Right forelimb (tissue), 1 donor: ENCODE results near the gene TESK2.
A peak's percentile ranks its signal among the peaks of the same experiment; 100 is the strongest.

Experiments used
- DNase-seq: peaks from one replicate; pipeline ENCODE4 v3.0.0-alpha.2; 2018

TESK2 gene

GRCh38 chr1:45331436-45332345 is 159.3 kb downstream of the TESK2 start:
- no peak for DNase-seq

- no peak for DNase-seq
These were observed 161.5 kb downstream of the TESK2 start for GRCh38 chr1:45329445-45329844.

- no peak for DNase-seq
These were observed 162.3 kb downstream of the TESK2 start for GRCh38 chr1:45328680-45329079.

- no peak for DNase-seq
These were observed 163.1 kb downstream of the TESK2 start for GRCh38 chr1:45327644-45328515.

- DNase-seq = peak; percentile 86
These were observed 164.0 kb downstream of the TESK2 start, which contains the start of gene HPDL for GRCh38 chr1:45326627-45327623. Gene HPDL (plus strand): TSS chr1:45326895. CDS start chr1:45327149, 254 bp downstream.

GRCh38 chr1:45325851-45326506 is 165.0 kb downstream of the TESK2 start:
- no peak for DNase-seq

GRCh38 chr1:45322486-45323040 is 168.4 kb downstream of the TESK2 start:
- no peak for DNase-seq

- DNase-seq = no peak
These were observed 169.5 kb downstream of the TESK2 start for GRCh38 chr1:45321444-45321843.

- DNase-seq = no peak
These were observed 171.2 kb downstream of the TESK2 start for GRCh38 chr1:45319761-45320160.

GRCh38 chr1:45317166-45317565 is 173.8 kb downstream of the TESK2 start:
- no peak for DNase-seq

GRCh38 chr1:45314266-45314665 is 176.7 kb downstream of the TESK2 start:
- no peak for DNase-seq

- no peak for DNase-seq
These were observed 184.1 kb downstream of the TESK2 start for GRCh38 chr1:45306905-45307304.

GRCh38 chr1:45306319-45306718 is 184.6 kb downstream of the TESK2 start:
- no peak for DNase-seq

GRCh38 chr1:45305231-45305630 is 185.7 kb downstream of the TESK2 start:
- DNase-seq = no peak

GRCh38 chr1:45304311-45305081 is 186.5 kb downstream of the TESK2 start:
- peak; percentile 50 for DNase-seq

- peak; percentile 99 for DNase-seq
These were observed 187.2 kb downstream of the TESK2 start for GRCh38 chr1:45303520-45304310.

- no peak for DNase-seq
These were observed 188.3 kb downstream of the TESK2 start for GRCh38 chr1:45302505-45303150.

GRCh38 chr1:45300669-45300997 is 190.3 kb downstream of the TESK2 start:
- no peak for DNase-seq

- DNase-seq = peak; percentile 66
These were observed 190.8 kb downstream of the TESK2 start for GRCh38 chr1:45299981-45300668.
